ENCODE results near the gene SCGB1D1. TPM values are rescaled to one million over a fixed set of nuclear protein-coding genes. Genes with fewer than 3 reads are reported as not detected.

SCGB1D1 gene
- total RNA-seq, 4 donors from 2014 or later: not detected

DNA sequence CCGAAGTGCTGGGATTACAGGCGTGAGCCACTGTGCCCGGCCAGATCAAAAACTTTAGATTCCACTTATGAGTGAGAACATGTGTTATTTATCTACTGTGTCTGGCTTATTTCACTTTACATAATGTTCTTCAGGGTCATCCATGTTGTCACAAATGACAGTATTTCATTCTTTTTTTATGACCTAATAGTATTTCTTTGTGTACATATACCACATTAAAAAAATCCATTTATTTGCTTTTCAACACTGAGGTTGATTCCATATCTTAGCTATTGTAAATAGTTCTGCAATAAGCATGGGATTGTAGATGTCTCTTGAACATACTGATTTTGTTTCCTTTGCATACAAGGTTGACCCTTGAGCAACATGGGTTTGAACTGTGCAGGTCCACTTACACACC is 13.2 kb upstream of the SCGB1D1 start:
- Histone ChIP-seq H3K27me3 (peaks cover 0 to 19% (median 3%) of the 10 kb centered on the region in 4 donors), H3K4me3 (no peak overlapping the region), H3K27ac (replicated peaks in 1 of 4) (no peak overlapping the region), H3K9me3 (no peaks in the 10 kb centered on the region), H3K4me1 (peaks cover 0 to 5% (median 0%) of the 10 kb centered on the region in 4 donors), H3K36me3 (no peaks in the 10 kb centered on the region)
- WGBS: 80% methylated on average over 3 of the region's 3 CpGs
- intact Hi-C loops (cut with DNase I): loop anchor here (10.0 kb wide), 1 partner anchor 198 kb away; no protein-coding TSS in a partner anchor
- TF ChIP-seq POLR2AphosphoS5 (IDR thresholded peaks at IDR 0.05): no peak
- TF ChIP-seq, protein P1, sequence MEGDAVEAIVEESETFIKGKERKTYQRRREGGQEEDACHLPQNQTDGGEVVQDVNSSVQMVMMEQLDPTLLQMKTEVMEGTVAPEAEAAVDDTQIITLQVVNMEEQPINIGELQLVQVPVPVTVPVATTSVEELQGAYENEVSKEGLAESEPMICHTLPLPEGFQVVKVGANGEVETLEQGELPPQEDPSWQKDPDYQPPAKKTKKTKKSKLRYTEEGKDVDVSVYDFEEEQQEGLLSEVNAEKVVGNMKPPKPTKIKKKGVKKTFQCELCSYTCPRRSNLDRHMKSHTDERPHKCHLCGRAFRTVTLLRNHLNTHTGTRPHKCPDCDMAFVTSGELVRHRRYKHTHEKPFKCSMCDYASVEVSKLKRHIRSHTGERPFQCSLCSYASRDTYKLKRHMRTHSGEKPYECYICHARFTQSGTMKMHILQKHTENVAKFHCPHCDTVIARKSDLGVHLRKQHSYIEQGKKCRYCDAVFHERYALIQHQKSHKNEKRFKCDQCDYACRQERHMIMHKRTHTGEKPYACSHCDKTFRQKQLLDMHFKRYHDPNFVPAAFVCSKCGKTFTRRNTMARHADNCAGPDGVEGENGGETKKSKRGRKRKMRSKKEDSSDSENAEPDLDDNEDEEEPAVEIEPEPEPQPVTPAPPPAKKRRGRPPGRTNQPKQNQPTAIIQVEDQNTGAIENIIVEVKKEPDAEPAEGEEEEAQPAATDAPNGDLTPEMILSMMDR (IDR thresholded peaks at IDR 0.05): no peak
- TF ChIP-seq POLR2A (IDR thresholded peaks at IDR 0.05; ENCODE audit: low read depth): no peak
- no peak for TF ChIP-seq EP300 (IDR thresholded peaks at IDR 0.05)
- DNase-seq (ENCODE audit: extremely low spot score): no peak

DNA sequence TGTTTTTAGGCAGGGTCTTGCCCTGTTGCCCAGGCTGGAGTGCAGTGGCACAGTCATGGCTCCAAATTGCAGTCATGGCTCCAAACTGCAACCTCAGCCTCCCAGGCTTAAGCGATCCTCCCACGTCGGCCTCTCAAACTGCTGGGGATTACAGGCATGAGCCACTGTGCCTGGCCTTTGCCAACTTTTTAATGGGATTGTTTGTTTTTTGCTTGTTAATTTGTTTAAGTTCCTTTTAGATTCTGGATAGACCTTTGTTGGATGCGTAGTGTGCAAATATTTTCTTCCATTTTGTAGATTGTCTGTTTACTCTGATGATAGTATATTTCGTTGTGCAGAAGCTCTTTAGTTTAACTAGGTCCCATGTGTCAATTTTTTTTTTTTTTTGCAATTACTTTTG is 10.0 kb upstream of the SCGB1D1 start:
- DNase-seq (ENCODE audit: extremely low spot score): no peak
- intact Hi-C loops (cut with DNase I): loop anchor here (10.0 kb wide), 1 partner anchor 195 kb away; no protein-coding TSS in a partner anchor
- WGBS: 81% methylated on average over 5 of the region's 5 CpGs

DNA sequence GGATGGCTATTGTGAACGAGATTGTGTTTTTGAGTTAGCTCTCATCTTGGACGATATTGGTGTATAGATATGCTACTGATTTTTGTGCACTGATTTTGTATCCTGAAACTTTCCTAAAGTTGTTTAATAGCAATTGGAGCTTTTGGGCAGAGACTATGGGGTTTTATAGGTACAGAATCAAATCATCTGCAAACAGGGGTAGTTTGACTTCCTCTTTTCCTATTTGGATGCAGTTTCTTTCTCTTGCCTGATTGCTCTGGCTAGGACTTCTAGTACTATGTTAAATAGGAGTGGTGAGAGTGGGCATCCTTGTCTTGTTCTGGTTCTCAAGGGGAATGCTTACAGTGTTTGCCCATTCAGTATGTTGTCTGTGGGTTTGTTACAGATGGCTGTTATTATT is 8.9 kb upstream of the SCGB1D1 start:
- Histone ChIP-seq H3K27ac (replicated peaks in 1 of 4) (no peak overlapping the region), H3K4me3 (no peak overlapping the region), H3K9me3 (peaks cover 0 to 8% (median 0%) of the 10 kb centered on the region in 4 donors), H3K4me1 (no peaks in the 10 kb centered on the region), H3K36me3 (no peaks in the 10 kb centered on the region), H3K27me3 (peaks cover 0 to 20% (median 0%) of the 10 kb centered on the region in 4 donors)
- no peak for DNase-seq (ENCODE audit: extremely low spot score)
- TF ChIP-seq EP300 (IDR thresholded peaks at IDR 0.05): no peak
- TF ChIP-seq, protein P1 (IDR thresholded peaks at IDR 0.05): no peak
- intact Hi-C loops (cut with DNase I): no loop called here
- 65% methylated on average over 2 of the region's 2 CpGs for WGBS

More for the DNA sequence above, 10.0 kb upstream of the SCGB1D1 start:
- Histone ChIP-seq H3K9me3 (peaks cover 0 to 8% (median 0%) of the 10 kb centered on the region in 4 donors), H3K4me3 (no peak overlapping the region), H3K36me3 (no peaks in the 10 kb centered on the region), H3K4me1 (no peaks in the 10 kb centered on the region), H3K27ac (replicated peaks in 1 of 4) (no peak overlapping the region), H3K27me3 (peaks cover 0 to 20% (median 0%) of the 10 kb centered on the region in 4 donors)
- TF ChIP-seq POLR2A (IDR thresholded peaks at IDR 0.05; ENCODE audit: low read depth) (no peak), EP300 (IDR thresholded peaks at IDR 0.05) (no peak), POLR2AphosphoS5 (IDR thresholded peaks at IDR 0.05) (no peak)
- TF ChIP-seq, protein P1 (IDR thresholded peaks at IDR 0.05): no peak

DNA sequence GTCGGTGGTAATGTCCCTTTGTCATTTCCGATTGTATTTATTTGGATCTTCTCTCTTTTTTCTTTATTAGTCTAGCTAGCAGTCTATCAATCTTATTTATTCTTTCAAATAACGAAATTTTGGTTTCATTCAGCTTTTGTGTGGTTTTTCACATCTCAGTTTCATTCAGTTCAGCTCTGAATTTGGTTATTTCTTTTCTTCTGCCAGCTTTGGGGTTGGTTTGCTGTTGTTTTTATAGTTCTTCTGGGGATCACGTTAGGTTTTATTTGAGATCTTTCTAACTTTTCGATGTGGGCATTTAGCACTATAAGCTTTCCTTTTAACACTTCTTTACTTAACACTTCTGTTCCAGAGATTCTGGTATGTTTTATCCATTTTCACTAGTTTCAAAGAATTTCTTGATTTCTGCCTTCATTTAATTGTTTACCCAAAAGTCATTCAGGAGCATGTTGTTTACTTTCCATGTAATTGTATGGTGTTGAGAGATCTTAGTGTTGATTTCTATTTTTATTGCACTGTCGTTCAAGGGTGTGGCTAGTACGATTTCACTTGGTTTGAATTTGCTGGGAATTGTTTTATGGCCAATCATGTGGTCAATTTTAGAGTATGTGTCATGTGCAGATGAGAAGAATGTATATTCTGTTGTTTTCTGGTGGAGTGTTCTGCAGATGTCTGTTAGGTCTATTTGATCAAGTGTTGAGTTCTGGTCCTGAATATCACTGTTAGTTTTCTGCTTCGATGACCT is 7.7 kb upstream of the SCGB1D1 start:
- peaks cover 0 to 26% (median 0%) of the 10 kb centered on the region in 4 donors for H3K27me3 ChIP-seq
- no peaks in the 10 kb centered on the region for H3K4me1 ChIP-seq
- H3K4me3 ChIP-seq: no peak overlapping the region
- DNase-seq (ENCODE audit: extremely low spot score): no peak
- no peaks in the 10 kb centered on the region for H3K36me3 ChIP-seq
- TF ChIP-seq POLR2A (IDR thresholded peaks at IDR 0.05; ENCODE audit: low read depth) (no peak), EP300 (IDR thresholded peaks at IDR 0.05) (no peak), POLR2AphosphoS5 (IDR thresholded peaks at IDR 0.05) (no peak)
- TF ChIP-seq, protein P1 (IDR thresholded peaks at IDR 0.05): no peak
- H3K9me3 ChIP-seq: peaks cover 0 to 8% (median 0%) of the 10 kb centered on the region in 4 donors
- no peak overlapping the region for H3K27ac ChIP-seq (replicated peaks in 1 of 4)
- 68% methylated on average over 8 of the region's 8 CpGs for WGBS
- intact Hi-C loops (cut with DNase I): no loop called here
